GM18861 (cell line): Measurements from ENCODE around the gene DDX4.
"Not testable (repeated sequence)": the region's sequence is repeated elsewhere in the genome, so short reads cannot be mapped to it uniquely, and the experiment has no call there.

Source experiments
- ATAC-seq: cut with Tn5 transposase; IDR thresholded peaks from one replicate; pipeline ENCODE4 v1.9.1; 2021; ENCODE audit not compliant: unreplicated experiment

Gene DDX4

DNA sequence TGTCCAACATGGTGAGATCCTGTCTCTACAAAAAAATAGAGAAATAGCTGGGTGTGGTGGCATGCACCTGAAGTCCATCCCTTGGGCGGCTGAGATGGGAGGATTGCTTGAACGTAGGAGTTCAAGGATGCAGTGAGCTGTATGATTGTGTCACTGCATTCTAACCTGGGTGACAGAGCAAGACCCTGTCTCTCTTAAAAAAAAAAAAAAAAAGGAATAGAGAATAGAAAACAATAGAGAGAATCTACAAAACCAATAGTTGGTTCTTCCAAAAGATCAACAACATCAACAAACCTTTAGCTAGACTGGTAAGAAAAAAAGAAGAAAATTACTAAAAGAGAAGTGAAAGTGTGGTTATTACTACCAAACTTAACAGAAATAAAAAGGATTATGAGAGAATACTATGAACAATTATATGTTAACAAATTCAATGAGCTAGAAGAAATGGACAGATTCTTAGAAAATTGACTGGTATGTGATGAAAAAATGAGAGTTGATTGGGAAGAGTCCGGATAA, 17.6 kb upstream of the DDX4 start:
- no peak for ATAC-seq

DNA sequence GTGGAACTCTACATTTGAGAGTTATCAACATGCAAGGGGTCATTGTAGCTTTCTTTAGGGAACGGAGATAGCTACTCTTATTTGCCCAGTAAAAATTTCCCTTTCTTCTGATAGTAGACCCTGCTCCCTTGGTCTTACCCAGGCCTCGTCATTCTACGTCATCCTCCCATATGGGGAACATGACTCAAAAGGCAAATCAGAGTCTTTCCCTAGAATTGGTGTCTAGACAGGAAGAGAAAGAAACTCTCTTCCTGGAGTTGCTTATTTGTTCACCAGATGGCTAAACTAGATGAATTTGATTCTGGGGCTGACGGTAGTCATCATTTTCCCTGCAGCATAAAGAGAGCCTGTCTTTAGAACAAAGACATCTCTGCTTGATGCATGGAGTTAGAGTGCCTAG, 13.6 kb upstream of the DDX4 start:
- no peak for ATAC-seq

DNA sequence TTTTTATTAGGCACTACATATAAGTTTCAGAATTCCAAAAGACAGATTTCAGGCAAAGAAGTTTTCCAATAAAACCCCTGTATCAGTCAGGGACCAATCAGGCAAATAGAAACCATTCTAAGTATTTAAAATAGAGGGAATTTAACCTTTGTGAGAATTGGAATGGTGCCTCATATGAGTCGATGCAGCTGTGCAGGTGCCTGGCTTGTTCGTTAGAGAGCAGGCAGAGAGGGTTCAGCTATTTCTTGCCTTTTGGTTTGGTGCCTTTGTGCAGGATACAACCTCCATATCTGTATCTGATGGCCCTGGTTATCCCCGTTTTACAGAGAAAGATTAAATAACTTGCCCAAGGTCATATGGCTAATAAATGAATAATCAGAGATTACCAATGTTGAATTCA, 6.0 kb upstream of the DDX4 start:
- no peak for ATAC-seq

DNA sequence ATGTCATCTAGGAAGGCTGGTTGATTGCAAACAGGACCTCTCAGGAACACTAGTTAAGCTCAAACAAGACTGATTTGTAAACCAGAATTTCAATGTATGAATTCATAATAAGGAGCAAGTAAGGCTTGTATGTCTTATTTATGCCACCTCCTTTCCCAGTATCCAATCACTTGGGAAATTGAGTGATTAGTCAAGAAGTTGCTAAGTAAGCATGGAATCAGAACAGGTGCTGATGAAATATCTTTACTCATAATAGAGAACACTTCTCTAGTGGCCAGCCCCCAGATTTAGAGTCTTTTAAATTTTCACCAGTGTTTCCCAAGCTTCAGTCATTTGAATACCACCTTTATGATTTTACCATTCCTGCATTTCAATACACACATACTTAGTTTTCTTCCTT, 5.3 kb upstream of the DDX4 start:
- ATAC-seq = no peak

DNA sequence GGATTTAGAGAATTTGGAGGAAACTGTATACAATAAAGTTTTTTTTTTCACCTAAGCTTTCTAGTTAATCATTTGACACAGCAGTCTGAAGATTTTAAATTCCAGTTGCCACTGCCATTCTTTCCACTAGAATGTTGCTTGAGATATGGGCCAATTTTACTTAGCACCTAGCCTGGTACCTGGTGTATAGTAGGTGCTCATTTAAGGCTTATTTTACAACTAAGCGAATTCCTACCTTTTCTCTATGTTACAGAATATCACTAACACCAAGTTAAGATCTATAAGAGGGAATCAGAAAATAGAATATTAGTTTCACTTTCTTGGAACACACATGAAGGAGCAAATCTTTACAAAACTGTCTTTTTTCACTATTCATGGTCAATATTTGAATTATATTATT, 3.2 kb upstream of the DDX4 start:
- ATAC-seq = no peak

DNA sequence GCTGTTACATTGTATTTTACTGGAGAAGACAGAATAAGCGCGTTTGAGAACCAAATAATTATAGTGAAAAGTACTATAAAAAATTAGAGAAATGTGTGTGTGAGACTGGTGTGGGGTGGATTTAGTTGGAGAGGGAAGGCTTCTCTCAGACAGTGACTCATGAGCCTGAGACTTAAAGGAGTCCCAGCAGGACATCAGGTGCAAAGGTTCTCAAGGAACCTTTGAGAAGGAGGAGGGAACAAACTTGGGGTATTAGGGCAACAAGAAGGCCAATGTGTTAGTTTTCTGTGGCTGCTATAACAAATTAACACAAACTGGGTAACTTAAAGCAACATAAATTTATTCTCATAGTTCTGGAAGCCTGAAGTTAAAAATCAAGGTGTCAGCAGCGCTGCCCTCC, 4.9 kb downstream of the DDX4 start:
- ATAC-seq = no peak

DNA sequence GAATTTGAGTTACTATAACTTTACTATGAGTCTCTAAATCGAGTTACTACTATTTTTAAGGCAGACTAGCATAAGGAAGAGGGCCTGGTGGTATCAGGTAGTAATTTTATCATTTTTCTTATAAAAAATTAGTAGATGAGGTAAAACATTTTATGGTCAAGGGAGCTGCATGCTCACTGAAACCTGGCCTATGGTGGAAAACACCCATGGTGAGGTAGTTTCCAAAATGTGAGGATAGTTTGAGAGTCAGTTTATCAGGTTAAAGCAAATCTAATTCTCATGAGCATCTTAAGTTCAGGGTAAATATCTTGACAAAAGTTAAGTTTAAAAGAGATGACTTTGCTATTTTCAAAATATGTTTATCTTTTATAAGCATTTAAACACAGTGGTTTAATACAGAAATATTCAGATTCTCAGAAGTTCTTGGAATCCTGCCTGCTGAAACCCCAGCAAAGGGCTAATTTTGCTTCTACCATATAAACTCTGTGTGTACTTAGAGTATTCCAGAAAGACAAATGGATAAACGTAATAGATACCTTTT, 10.0 kb downstream of the DDX4 start:
- ATAC-seq = no peak

DNA sequence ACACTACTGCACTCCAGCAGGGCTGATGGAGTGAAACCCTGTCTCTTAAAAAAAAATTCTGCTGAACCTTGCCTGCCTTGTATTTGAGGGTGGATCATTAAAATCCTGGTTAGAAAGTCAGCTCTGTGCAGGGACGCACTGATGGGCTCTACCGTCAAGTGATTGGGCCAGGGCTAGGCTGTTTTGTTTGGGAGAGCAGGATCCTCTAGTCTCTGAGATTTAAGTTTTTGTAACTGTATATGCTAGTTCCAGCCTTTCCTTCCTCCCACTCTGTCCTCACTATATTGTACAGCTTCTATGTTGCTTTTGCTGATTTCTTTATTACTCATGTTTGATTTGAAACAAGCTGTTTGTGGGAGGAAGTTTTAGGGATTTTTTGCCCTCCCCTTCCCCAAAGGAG, 11.5 kb downstream of the DDX4 start:
- ATAC-seq = no peak

DNA sequence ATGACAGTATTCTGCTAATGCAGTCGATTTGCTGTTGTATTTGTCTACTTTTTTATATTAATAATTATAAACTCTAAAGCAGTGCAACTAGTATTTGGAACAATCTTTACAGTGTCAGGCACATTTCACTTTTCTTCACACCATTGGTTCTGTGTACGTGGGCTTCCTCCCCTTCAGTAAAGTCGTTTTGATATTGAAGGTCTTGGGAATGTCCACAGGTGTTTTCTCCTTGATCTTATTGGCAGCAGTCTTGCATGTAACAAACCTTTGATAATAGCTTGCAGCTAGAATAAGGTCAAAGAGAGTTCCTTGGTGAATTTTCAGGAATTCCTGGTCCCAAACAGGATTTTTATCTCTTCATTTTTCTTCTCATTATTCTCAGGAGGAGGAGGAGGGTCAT, 12.2 kb downstream of the DDX4 start:
- no peak for ATAC-seq

DNA sequence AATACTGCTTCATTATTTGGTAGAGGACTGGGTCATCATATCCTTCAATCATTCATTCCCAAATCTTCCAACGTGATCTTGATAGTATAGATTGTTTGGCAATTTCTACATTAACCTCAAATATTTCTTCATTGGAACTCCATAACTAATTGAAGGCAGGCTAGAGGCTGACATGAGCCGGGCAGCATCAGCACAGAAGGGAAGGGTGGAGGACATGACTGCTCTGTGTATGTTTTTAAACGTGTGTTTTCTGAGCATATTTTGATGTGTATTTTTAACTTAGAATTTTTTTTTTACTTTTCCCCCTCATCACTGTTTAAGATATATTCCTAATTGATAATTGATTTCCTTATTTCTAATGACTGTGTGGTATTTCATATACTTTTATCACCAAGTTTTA, 12.6 kb downstream of the DDX4 start:
- ATAC-seq = no peak

DNA sequence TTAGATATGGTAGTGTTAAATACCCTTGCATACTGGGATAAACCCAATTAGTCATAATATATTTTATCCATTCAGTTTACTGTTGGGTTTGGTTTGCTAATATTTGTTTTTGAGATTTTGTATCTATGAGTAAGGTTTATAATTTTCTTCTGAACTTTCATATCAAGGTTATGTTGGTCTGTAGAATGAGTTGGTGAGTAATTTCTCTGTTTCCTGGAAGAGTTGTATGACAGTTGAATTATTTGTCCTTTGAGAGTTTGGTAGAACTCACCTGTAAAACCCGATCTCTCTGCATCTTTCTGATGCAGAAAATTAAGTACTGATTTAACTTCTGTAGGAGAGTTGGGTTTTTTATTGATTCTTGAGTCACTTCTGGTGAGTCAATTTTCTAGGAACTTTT, 20.4 kb downstream of the DDX4 start:
- ATAC-seq = no peak

DNA sequence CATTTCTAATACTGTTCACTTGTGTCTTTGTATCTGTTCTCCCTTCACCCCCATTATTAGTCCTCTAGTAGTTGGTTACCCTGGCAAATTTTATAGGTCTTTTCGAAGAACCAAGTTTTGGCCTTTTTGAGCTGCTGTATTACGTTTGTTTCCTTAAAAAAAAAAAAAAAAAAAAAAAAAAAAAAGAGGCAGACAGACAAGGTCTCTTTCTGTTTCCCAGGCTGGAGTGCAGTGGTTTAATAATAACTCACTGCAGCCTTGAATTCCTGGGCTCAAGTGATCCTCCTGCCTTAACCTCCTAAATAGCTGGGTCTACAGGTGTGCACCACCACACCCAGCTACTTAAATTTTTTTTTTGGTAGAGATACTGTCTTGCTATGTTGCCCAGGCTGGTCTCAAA, 20.9 kb downstream of the DDX4 start:
- ATAC-seq = no peak

DNA sequence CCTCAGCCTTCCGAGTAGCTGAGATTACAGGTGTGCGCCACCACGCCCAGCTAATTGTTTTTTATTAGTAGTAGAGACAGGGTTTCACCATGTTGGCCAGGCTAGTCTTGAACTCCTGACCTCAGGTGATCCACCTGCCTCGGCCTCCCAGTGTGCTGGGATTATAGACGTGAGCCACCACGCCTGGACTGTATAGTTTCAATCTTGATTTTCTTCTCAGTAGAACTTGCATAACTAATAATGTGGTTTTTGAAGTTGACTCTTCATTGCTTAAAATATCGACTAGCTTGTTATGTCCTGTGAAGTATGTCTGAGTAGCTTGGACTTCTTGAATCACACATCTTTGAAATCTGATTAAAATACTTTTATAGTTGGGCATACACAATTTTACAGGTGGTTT, 23.9 kb downstream of the DDX4 start:
- peak; percentile 58 for ATAC-seq

DNA sequence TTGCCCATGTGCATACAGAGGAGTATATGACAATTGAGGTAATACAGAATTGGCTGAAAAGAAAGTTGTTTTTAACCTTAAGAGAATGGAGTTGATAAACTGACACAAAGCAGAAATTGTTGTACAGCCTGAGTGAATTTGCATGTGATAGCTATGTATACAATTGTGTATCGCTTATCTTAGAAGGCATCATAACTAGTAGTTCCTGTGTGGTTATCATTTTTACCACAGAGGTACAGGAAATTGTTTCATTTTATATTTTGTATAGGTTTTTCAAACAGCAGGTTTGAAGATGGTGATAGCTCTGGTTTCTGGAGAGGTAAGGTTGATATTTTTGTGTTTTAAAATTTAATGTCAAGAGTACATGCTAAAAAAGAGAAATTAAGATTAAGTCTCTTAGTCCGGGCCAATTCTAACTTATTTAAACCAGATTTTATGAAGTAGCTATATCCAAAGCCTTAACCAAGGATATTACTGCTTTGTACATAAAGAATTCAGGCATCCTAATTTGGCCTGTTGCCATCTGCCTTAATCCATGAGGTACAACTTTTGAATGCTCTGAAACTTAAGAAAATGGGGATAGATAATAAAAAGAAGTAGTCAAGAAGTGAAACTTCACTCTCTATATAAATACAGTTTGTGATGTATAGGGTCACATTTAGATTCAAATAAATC, 26.0 kb downstream of the DDX4 start:
- ATAC-seq = peak; percentile 68

DNA sequence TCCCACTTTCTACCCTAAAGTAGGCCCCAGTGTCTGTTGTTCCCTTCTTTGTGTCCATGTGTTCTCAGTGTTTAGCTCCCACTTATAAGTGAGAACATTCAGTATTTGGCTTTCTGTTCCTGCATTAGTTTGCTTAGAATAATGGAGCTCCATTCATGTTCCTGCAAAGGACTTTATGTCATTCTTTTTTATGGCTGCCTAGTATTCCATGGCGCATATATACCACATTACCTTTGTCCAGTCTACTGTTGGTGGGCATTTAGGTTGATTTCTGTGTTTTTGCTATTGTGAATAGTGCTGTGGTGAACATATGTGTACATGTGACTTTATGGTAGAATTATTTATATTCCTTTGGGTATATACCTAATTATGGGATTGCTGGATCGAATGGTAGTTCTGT, 30.4 kb downstream of the DDX4 start:
- ATAC-seq = no peak

DNA sequence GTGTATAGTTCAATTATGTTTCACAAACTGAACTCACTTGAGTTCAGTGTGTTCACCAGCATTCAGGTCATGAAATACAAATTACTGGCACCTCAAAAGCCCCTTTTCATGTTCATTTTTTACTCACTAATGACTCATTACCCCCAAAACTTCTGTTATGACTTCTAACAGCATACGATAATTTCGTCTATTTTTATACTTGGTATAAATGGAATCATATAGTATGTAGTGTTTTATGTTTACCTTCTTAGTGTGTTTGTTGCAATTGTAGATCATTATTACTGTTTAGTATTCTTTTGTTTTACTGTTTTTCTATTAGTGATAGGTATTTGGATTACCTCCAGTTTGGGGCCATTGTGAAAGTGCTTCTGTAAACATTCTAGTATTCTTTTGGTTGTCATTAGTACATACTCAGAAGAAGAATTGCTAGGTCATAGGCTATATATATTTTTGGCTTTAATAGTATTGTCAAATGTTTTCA, 33.4 kb downstream of the DDX4 start:
- ATAC-seq = peak; percentile 75

DNA sequence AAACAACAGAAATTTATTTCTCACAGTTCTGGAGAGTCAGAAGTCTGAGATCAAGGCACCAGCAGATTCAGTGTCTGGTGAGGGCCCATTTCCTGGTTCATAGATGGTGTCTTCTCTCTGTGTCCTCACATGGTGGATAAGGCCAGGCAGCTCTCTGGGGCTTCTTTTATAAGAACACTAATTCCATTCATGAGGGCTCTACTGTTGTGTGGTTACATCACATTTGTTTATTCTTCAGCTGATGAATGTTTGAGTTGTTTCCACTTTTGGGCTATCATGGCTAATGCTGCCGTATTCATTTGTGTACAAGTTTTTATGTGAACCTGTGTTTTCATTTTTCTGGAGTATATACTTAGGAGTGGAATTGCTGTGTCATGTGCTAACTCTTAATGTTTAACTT, 35.2 kb downstream of the DDX4 start:
- ATAC-seq = no peak

DNA sequence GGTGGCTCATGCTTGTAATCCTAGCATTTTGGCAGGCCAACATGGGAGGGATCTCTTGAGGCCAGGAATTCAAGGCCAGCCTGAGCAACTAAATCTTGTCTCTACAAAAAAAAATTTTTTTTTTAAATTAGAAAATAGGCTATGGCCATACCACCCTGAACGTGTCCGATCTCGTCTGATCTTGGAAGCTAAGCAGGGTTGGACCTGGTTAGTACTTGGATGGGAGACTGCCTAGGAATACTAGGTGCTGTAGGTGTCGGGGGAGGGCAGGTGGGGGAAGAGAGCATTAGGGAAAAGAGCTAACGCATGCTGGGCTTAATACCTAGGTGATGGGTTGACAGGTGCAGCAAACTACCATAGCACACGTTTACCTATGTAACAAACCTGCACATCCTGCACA, 39.5 kb downstream of the DDX4 start:
- no peak for ATAC-seq

DNA sequence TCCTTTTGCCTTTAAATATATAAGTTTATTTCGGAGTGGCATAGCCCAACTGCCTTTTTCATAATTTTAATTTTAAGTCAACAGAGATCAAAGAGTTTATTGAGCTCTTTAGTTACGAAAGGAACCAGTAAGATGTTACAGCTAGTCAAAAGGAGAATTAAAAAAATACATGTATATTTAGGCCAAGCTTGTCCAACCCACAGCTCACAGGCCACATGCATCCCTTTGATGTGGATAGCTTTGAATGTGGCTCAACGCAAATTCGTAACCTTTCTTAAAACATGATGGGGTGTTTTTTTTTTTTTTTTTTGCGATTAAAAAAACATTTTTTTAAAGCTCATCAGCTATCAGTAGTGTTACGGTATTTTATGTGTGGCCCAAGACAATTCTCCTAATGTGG, 63.1 kb downstream of the DDX4 start:
- no peak for ATAC-seq

DNA sequence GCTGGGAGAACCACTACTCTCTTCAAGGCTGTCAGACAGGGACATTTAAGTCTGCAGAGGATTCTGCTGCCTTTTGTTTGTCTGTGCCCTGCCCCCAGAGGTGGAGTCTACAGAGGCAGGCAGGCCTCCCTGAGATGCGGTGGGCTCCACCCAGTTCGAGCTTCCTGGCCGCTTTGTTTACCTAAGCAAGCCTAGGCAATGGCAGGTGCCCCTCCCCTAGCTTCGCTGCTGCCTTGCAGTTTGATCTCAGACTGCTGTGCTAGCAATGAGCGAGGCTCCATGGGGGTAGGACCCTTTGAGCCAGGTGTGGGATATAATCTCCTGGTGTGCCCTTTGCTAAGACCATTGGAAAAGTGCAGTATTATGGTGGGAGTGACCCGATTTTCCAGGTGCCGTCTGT, 71.0 kb downstream of the DDX4 start:
- ATAC-seq = not testable (repeated sequence)

DNA sequence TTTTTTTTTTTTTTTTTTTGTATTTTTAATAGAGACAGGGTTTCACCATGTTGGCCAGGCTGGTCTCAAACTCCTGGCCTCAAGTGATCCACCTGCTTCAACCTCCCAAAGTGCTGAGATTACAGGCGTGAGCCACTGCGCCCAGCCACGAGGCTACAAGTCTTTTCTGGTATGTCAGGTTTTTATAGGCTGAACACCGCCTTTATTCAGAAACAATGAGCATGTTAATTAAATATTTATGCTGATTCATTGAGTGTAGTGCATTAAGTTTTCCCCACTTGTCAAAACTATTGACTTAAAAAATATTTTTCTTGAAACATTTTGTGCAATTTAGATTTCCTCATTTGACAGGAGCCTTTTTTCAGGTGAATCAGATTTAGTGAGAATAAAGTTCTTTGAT, 78.1 kb downstream of the DDX4 start:
- ATAC-seq = not testable (repeated sequence)

DNA sequence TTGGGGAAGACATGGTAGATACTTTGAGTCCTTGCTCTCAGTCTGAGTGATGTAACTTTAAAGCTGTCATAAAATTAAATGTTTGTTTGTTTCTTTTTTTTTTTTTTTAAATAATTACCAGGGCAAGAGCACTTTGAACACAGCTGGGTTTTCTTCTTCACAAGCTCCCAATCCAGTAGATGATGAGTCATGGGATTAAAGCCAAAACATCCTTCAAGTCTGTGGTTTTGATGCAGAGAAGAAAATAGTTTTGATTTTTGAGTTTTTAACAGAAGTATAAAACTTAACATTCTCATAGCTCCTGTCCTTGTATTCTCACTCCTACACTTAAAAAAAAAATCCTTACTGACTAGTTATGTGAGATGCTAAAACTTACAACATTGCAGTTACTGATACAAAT, 78.5 kb downstream of the DDX4 start:
- no peak for ATAC-seq

DNA sequence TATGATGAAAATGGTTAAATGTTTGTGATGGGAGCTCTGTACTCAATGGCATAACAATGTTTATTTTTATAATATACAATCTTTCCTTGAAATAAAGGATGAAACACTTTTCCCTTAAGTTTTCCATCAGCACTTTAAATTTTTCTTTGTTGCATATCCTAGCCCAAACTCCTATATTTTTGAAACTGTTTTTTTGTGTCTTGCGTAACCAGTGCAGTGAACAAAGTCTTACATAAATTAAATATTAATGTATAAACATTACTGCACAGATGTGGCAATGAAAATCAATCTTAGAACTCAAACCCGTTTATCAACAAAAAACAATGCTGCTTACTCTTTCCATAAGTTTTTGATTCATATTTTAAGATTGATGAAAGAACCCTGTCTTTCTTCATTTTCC, 79.2 kb downstream of the DDX4 start:
- no peak for ATAC-seq
